ENCODE data around the gene RAPGEF6.
"Not testable (repeated sequence)": the region's sequence is repeated elsewhere in the genome, so short reads cannot be mapped to it uniquely, and the experiment has no call there.

DNA sequence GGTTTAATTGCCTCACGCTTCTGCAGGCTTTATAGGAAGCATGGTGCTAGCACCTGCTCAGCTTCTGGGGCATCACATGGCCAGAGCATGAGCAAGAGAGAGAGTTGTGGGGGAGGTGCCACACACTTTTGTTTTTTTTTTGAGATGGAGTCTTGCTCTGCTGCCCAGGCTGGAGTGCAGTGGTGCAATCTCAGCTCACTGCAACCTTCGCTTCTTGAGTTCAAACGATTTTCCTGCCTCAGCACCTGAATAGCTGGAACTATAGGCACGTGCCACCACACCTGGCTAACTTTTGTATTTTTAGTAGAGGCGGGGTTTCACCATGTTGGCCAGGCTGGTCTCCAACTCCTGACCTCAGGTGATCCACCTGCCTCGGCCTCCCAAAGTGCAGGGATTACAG lies 236.0 kb downstream of the RAPGEF6 start:
- TF ChIP-seq, protein P1, sequence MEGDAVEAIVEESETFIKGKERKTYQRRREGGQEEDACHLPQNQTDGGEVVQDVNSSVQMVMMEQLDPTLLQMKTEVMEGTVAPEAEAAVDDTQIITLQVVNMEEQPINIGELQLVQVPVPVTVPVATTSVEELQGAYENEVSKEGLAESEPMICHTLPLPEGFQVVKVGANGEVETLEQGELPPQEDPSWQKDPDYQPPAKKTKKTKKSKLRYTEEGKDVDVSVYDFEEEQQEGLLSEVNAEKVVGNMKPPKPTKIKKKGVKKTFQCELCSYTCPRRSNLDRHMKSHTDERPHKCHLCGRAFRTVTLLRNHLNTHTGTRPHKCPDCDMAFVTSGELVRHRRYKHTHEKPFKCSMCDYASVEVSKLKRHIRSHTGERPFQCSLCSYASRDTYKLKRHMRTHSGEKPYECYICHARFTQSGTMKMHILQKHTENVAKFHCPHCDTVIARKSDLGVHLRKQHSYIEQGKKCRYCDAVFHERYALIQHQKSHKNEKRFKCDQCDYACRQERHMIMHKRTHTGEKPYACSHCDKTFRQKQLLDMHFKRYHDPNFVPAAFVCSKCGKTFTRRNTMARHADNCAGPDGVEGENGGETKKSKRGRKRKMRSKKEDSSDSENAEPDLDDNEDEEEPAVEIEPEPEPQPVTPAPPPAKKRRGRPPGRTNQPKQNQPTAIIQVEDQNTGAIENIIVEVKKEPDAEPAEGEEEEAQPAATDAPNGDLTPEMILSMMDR (IDR thresholded peaks at IDR 0.05): not testable (repeated sequence)
- TF ChIP-seq POLR2A (IDR thresholded peaks at IDR 0.05): not testable (repeated sequence)

All from heart left ventricle (tissue), 13 donors.